Muscle layer of duodenum (tissue), 2 donors: ENCODE measurements around the gene MYO16.

Source experiments
- H3K27ac ChIP-seq: one replicate; pipeline ENCODE4 v1.7.0; 2013; ENCODE audit warnings: mild to moderate bottlenecking, low read length
- H3K27me3 ChIP-seq: one replicate; pipeline ENCODE4 v1.7.0; 2013; ENCODE audit warnings: low read depth, mild to moderate bottlenecking, control low read depth, low read length
- H3K36me3 ChIP-seq, 2 donors: one replicate each; pipeline ENCODE4 v1.7.0; 2013; ENCODE audit warnings: low read length in 2 of 2, control low read depth in 1 of 2, mild to moderate bottlenecking in 1 of 2; ENCODE audit not compliant: insufficient read depth in 2 of 2, control insufficient read depth in 1 of 2
- H3K4me1 ChIP-seq, 2 donors: one replicate each; pipeline ENCODE4 v1.7.0; 2013; ENCODE audit warnings: low read length in 2 of 2, mild to moderate bottlenecking in 2 of 2, control low read depth in 1 of 2, moderate library complexity in 1 of 2; ENCODE audit not compliant: insufficient read depth in 2 of 2, control insufficient read depth in 1 of 2
- H3K4me3 ChIP-seq, 2 donors: one replicate each; pipeline ENCODE4 v1.7.0; 2013; ENCODE audit warnings: low read length in 2 of 2, low read depth in 1 of 2, mild to moderate bottlenecking in 1 of 2
- H3K9me3 ChIP-seq, 2 donors: one replicate each; pipeline ENCODE4 v1.7.0; 2013; ENCODE audit warnings: low read length in 2 of 2, control low read depth in 1 of 2, mild to moderate bottlenecking in 1 of 2; ENCODE audit not compliant: control insufficient read depth in 1 of 2
- donor health status: healthy.

MYO16 gene

GRCh38 chr13:108851660-108852059, 222.2 kb downstream of the MYO16 start:
- no peaks in the 10 kb centered on the region for H3K9me3 ChIP-seq
- no peaks in the 10 kb centered on the region for H3K27me3 ChIP-seq
- H3K4me1 ChIP-seq = no peaks in the 10 kb centered on the region
- H3K27ac ChIP-seq = no peak overlapping the region
- no peak overlapping the region for H3K4me3 ChIP-seq
- no peaks in the 10 kb centered on the region for H3K36me3 ChIP-seq

DNA sequence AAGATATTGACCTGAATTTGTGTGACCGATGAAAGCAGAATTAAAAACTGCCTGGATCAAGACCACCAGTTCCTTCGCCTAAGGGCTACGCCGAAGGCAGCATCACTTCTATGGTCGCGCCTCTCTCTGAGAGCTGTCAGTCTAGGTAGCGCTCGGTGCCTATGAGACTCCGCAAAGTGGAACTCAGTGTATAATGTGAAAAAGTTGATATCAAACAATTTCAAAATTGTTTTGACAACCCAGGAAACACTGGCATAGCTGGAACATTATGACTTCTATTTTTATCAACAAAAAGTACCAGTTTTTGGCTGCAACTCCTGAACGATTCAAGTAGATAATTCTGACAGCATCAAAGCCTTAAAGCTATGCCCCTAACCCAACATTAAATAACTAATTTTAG, 223.6 kb downstream of the MYO16 start:
- Histone ChIP-seq H3K27me3 (no peaks in the 10 kb centered on the region), H3K4me3 (no peak overlapping the region), H3K9me3 (no peaks in the 10 kb centered on the region), H3K36me3 (no peaks in the 10 kb centered on the region), H3K4me1 (no peaks in the 10 kb centered on the region), H3K27ac (no peak overlapping the region)

DNA sequence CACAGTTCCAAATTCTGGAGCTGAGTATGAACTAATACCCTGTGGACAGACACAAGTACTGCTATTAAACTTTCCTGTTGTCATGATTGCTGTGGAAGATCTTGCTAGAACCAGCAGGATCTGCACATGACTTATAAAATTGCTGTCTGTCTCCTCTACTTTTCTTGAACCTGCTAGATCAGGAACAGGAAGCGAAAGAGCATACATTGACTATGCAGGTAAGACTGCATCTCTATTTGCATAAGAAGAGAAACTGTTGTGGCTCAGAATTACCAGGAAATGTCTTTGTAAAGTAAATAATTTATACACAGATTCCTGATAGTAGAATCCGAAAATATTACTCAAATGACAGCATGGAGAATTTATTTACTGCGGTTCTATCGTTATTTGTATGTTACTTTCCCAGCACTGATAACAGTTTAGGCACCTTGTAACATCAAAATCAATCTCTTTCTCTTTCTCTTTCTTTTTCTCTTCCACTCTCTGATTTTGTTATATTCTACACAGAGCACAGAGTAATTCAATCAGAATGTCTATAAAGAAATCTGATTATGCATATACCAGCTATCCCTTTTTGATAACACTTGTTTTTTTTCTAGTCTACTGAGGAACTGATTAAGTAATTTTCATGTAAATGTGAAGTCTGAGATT, 226.5 kb downstream of the MYO16 start:
- Histone ChIP-seq H3K4me1 (no peaks in the 10 kb centered on the region), H3K9me3 (no peaks in the 10 kb centered on the region), H3K36me3 (no peaks in the 10 kb centered on the region), H3K27ac (no peak overlapping the region), H3K27me3 (no peaks in the 10 kb centered on the region), H3K4me3 (no peak overlapping the region)

DNA sequence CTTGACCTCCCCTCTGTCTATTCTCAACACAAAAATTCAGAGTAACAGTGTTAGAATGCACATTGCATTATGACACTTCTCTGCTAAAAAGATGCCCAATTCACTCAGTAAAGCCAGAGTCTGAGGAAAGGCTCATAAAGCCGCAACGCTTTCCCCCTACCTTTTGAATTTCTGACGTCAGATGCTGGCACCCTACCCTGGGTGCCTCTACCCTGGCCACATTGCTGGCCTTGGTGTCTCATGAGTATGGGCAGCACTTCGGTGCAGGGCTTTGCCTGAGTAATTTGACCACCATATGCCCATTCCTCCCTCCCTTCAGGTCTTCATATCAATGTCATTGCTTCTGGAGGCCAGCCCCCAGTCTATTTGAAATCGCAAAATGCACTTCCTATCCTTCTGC, 229.3 kb downstream of the MYO16 start:
- Histone ChIP-seq H3K27me3 (no peaks in the 10 kb centered on the region), H3K36me3 (no peaks in the 10 kb centered on the region), H3K27ac (no peak overlapping the region), H3K9me3 (no peaks in the 10 kb centered on the region), H3K4me3 (no peak overlapping the region), H3K4me1 (no peaks in the 10 kb centered on the region)

DNA sequence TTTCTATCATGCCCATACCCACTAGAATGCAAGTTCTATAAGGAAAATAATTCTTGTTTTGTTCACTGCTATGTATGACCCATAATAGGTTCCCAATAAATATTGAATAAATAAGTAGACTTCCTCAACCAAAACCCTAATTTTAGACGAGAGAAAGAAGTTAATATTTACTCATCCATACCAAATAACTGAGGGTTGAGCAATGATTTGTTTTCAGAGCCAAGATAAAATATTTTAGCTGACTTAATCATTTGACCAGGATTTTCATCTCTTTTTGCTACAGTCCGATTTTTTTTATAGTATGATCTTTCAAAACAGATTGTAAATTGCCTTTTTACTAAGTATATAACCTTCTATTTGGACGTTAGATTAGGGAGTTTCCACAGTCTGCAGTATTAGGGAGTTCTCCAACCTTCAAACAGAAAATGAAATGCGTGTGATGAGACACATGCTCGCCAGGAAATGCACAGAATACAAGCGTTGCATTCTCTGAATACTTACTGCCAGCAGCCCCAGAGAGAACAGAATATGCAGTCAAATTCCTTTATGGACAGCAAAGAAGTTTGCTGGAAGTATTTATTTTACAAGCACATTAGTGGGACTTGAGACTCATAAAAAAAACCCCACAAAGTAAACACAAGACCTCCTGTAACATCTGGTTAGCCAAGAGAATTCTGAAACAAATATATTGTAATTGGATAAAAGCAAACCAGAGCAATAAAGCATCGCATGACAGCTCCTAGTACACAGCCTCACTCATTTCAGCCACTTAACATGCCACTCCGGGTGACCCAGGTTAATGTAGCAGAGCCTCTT, 230.0 kb downstream of the MYO16 start:
- Histone ChIP-seq H3K4me3 (no peak overlapping the region), H3K4me1 (no peaks in the 10 kb centered on the region), H3K27me3 (no peaks in the 10 kb centered on the region), H3K27ac (no peak overlapping the region), H3K36me3 (no peaks in the 10 kb centered on the region), H3K9me3 (no peaks in the 10 kb centered on the region)

DNA sequence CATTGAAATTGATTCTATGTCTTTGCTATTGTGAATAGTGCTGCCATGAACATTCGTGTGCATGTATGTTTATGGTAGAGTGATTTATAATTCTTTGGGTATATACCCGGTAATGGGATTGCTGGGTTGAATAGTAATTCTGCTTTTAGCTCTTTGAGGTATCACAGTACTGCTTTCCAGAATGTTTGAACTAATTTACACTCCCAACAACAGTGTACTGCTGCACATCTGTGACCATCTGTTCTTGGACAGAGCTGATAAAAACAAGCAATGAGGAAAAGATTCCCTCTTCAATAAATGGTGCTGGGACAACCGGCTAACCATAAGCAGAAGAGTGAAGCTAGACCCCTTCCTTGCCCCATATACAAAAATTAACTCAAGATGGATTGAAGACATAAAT, 231.0 kb downstream of the MYO16 start:
- Histone ChIP-seq H3K9me3 (no peaks in the 10 kb centered on the region), H3K4me3 (no peak overlapping the region), H3K27ac (no peak overlapping the region), H3K36me3 (no peaks in the 10 kb centered on the region), H3K27me3 (no peaks in the 10 kb centered on the region), H3K4me1 (no peaks in the 10 kb centered on the region)

GRCh38 chr13:108877300-108877699, 247.9 kb downstream of the MYO16 start:
- no peak overlapping the region for H3K27ac ChIP-seq
- peaks cover 0 to 12% of the 10 kb centered on the region in 2 donors for H3K9me3 ChIP-seq
- H3K27me3 ChIP-seq = no peaks in the 10 kb centered on the region
- no peaks in the 10 kb centered on the region for H3K36me3 ChIP-seq
- H3K4me1 ChIP-seq = no peaks in the 10 kb centered on the region
- H3K4me3 ChIP-seq = no peak overlapping the region

DNA sequence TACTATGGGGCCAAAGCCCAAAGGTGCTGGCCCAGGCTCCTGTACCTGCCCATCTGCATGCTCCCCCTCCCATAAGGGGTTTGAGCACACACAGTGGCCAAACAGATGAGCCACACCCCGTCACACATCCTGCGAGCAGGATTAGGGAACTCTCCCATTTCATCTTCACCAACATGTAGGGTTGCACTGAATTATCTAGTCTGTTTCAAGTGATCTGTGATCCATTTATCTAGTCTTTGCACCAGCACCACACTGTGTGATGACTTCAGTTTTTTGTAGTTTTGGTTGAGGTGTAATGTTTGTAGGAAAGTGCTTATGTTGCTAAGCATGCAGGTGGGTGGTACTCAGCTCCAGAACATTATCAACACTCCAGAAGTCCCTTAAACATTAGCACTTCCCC, 249.3 kb downstream of the MYO16 start:
- no peak overlapping the region for H3K27ac ChIP-seq
- peaks cover 0 to 12% of the 10 kb centered on the region in 2 donors for H3K9me3 ChIP-seq
- no peak overlapping the region for H3K4me3 ChIP-seq
- no peaks in the 10 kb centered on the region for H3K36me3 ChIP-seq
- H3K27me3 ChIP-seq = no peaks in the 10 kb centered on the region
- no peaks in the 10 kb centered on the region for H3K4me1 ChIP-seq

DNA sequence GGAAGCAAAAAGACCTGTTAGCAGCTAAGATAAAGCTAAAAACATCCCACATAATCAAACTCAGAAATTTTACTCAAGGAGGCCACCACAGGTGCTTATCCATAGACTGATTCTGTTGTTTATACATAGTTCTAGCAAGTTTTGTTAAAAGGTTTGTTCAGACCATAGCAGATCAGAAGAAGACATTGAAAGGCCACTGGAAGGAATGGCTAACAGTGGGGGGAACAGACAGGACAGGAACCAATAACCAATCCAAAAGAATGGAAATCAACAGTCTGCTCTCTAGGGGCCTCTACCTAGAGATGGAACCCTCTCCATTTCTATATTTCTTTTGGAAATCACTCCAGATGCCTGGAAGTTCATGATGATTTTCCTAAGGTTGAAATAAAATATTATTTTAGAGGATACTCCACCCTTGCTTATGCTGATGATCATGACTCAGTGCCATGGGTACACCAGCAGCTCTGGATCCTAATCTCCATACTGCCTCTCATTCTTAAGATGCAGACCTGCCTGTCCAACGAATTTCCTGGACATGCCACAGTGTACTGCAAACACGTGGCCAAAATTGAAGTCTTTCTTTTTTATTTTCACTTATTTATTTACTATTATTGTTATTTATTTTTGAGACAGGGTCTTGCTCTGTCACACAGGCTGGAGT, 260.0 kb downstream of the MYO16 start:
- Histone ChIP-seq H3K4me1 (no peaks in the 10 kb centered on the region), H3K4me3 (no peak overlapping the region), H3K36me3 (no peaks in the 10 kb centered on the region), H3K27me3 (no peaks in the 10 kb centered on the region), H3K27ac (no peak overlapping the region), H3K9me3 (no peaks in the 10 kb centered on the region)

DNA sequence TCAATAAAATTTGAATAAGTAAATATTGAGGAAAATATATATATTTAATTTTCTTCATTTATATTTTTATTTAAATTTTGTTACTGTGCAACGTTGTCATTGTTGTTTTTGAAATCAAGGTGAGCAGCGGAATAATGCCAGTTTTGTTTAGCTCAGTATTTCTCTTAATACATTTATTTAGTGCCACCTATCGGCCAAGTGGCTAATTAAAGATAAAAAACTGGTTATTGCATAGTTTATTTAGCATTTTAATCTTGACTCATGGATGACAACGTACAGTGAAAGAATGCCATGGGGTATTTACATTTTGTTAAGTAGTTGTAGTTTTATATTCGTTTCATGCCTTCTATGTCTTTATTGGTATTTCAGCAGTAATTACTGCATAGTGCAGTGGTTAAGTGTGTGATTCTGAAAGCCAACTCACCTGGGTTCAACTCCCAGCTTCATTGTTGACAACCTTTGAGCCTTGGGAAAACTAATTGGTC, 265.9 kb downstream of the MYO16 start:
- H3K4me3 ChIP-seq = no peak overlapping the region
- no peaks in the 10 kb centered on the region for H3K36me3 ChIP-seq
- H3K27me3 ChIP-seq = no peaks in the 10 kb centered on the region
- no peak overlapping the region for H3K27ac ChIP-seq
- no peaks in the 10 kb centered on the region for H3K9me3 ChIP-seq
- H3K4me1 ChIP-seq = no peaks in the 10 kb centered on the region

DNA sequence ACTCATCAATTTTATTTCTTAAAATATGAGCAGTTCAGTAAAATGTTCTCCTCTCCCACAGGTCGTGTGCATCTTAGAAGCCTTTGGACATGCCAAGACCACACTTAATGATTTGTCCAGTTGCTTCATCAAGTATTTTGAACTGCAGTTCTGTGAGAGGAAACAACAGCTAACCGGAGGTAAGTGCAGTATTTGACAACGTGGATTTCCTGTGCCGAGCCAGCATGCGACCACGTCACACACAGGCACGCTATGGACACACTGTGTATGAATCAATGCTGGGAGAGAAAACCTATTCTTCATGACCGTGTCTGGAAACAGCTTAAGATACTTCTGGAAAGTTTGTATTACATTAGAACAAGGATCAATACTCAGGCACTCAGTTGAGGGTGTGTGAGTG, 268.5 kb downstream of the MYO16 start:
- Histone ChIP-seq H3K27me3 (no peaks in the 10 kb centered on the region), H3K27ac (no peak overlapping the region)

More for the DNA sequence above, 268.5 kb downstream of the MYO16 start:
- no peaks in the 10 kb centered on the region for H3K36me3 ChIP-seq
- no peaks in the 10 kb centered on the region for H3K9me3 ChIP-seq
- H3K4me3 ChIP-seq = no peak overlapping the region
- no peaks in the 10 kb centered on the region for H3K4me1 ChIP-seq
